ENCODE measurements around the gene FBXW7.

DNA sequence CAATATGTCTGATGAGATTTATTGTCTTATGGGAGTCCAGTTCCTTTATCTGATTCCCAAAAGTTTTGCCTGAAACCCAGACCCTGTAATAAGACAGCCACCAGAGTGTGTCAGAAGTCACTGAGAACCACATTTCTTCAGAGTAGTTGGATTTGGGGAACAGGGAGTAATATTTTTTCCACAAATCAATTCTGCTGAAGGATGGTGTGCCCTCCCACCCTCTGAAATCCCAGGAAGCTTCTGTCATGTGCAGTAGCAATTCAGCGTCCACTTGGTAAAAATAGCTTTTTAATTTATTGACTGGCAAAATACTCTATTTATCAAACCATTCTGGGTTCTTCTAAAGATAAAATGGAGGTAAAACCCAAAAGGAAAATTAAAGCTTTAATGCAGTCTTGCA lies 229.4 kb downstream of the FBXW7 start:
- TF ChIP-seq, protein P1, sequence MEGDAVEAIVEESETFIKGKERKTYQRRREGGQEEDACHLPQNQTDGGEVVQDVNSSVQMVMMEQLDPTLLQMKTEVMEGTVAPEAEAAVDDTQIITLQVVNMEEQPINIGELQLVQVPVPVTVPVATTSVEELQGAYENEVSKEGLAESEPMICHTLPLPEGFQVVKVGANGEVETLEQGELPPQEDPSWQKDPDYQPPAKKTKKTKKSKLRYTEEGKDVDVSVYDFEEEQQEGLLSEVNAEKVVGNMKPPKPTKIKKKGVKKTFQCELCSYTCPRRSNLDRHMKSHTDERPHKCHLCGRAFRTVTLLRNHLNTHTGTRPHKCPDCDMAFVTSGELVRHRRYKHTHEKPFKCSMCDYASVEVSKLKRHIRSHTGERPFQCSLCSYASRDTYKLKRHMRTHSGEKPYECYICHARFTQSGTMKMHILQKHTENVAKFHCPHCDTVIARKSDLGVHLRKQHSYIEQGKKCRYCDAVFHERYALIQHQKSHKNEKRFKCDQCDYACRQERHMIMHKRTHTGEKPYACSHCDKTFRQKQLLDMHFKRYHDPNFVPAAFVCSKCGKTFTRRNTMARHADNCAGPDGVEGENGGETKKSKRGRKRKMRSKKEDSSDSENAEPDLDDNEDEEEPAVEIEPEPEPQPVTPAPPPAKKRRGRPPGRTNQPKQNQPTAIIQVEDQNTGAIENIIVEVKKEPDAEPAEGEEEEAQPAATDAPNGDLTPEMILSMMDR (conservative IDR thresholded peaks at IDR 0.05): no peak
- no peak for TF ChIP-seq ZFX (IDR thresholded peaks at IDR 0.05)

Data from C4-2B (cell line).